Measurements from ENCODE around the gene MSRB3.

DNA sequence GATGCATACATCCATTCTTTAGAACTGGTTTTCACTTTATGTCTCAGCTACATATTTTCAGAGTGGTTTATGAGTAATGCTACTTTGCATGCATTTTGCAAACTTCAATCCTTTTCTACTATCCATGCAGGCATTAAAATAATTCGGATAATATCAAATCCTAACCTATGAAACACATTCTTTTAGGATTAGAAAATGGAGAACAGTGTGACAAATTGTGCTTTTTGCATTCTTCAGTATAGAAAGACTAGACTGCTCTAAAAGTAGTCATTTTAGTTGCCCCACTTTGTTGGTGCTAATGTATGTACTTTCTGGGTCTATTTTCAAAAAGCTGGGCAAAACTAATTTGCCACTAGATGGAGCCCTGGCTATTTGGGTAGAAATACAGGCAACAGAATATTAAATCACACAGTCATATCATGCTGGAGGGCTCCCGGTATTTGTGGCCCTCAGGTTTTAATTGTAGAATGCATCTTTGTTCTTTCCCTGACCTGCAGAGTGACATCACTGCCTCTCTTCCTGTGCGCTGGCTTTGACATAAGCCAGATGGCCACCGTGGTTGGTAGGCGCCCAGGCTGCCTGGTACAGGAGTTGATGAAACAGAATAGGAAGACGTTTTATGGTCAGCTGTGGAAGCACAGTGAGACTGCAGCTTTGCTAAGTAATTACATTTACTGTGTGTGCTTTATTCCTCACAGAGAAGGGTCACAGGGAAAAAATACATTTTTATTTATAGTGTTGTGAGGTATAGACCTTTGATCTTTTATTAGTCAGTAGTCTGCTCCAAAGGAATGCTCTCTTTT is 28.1 kb downstream of the MSRB3 start:
- 0 out of 2 replicates have a peak, but pooled peaks have one; percentile 12 for TF ChIP-seq SIN3A (IDR thresholded peaks at IDR 0.05; ENCODE audit: borderline replicate concordance, insufficient read depth, low read length)
- TF ChIP-seq, protein P1, sequence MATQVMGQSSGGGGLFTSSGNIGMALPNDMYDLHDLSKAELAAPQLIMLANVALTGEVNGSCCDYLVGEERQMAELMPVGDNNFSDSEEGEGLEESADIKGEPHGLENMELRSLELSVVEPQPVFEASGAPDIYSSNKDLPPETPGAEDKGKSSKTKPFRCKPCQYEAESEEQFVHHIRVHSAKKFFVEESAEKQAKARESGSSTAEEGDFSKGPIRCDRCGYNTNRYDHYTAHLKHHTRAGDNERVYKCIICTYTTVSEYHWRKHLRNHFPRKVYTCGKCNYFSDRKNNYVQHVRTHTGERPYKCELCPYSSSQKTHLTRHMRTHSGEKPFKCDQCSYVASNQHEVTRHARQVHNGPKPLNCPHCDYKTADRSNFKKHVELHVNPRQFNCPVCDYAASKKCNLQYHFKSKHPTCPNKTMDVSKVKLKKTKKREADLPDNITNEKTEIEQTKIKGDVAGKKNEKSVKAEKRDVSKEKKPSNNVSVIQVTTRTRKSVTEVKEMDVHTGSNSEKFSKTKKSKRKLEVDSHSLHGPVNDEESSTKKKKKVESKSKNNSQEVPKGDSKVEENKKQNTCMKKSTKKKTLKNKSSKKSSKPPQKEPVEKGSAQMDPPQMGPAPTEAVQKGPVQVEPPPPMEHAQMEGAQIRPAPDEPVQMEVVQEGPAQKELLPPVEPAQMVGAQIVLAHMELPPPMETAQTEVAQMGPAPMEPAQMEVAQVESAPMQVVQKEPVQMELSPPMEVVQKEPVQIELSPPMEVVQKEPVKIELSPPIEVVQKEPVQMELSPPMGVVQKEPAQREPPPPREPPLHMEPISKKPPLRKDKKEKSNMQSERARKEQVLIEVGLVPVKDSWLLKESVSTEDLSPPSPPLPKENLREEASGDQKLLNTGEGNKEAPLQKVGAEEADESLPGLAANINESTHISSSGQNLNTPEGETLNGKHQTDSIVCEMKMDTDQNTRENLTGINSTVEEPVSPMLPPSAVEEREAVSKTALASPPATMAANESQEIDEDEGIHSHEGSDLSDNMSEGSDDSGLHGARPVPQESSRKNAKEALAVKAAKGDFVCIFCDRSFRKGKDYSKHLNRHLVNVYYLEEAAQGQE (IDR thresholded peaks at IDR 0.05; ENCODE audit: insufficient read depth in 1 of 2, low read depth in 2 of 2, low read length in 2 of 2) = no peak
- no peak for TF ChIP-seq TAF1 (IDR thresholded peaks at IDR 0.05; ENCODE audit: borderline replicate concordance, insufficient read depth, low read length)
- no peak for TF ChIP-seq POLR2AphosphoS5 (IDR thresholded peaks at IDR 0.05; ENCODE audit: low read depth, low read length)
- TF ChIP-seq FOXP2 (optimal IDR thresholded peaks at IDR 0.05; ENCODE audit: borderline replicate concordance, extremely low read depth, extremely low read length, insufficient read depth) = peak; percentile 27
